ENCODE results near the gene KCNK3.

DNA sequence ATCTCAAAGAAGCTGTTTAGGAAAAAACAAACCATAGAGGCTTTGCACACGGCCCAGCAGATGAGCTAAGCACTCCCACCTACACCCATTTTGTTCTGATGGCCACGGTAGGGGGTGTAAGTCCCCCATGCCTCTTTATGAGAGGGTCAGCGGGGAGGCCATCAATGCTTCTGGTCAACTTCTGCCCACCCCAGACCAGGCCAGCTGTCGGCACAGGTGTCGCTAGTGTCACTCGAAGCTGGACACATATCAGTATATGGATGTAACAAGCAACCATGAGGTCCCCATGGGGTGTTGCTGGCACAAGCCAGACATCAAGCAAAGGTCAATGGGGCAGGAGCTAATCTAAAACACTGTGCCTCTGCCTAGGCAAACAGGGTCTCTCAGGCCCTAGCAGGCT is 47.8 kb downstream of the KCNK3 start:
- TF ChIP-seq, protein P1, sequence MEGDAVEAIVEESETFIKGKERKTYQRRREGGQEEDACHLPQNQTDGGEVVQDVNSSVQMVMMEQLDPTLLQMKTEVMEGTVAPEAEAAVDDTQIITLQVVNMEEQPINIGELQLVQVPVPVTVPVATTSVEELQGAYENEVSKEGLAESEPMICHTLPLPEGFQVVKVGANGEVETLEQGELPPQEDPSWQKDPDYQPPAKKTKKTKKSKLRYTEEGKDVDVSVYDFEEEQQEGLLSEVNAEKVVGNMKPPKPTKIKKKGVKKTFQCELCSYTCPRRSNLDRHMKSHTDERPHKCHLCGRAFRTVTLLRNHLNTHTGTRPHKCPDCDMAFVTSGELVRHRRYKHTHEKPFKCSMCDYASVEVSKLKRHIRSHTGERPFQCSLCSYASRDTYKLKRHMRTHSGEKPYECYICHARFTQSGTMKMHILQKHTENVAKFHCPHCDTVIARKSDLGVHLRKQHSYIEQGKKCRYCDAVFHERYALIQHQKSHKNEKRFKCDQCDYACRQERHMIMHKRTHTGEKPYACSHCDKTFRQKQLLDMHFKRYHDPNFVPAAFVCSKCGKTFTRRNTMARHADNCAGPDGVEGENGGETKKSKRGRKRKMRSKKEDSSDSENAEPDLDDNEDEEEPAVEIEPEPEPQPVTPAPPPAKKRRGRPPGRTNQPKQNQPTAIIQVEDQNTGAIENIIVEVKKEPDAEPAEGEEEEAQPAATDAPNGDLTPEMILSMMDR (IDR thresholded peaks at IDR 0.05), result no peak
- TF ChIP-seq POLR2A (IDR thresholded peaks at IDR 0.05) (no peak), POLR2AphosphoS5 (IDR thresholded peaks at IDR 0.05) (no peak)
